Measurements from ENCODE around the gene CCDC7.

GRCh38 chr10:32889631-32890212 lies 443.8 kb downstream of the CCDC7 start:
- TF ChIP-seq CTCF (IDR thresholded peaks at IDR 0.05; ENCODE audit: insufficient read depth, low read depth, low read length) (no peak), EZH2 (IDR thresholded peaks at IDR 0.05; ENCODE audit: insufficient read depth, low read length) (no peak)
